Measurements from ENCODE around the gene DDAH1. TPM values are rescaled to one million over a fixed set of nuclear protein-coding genes. Genes with fewer than 3 reads are reported as not detected.

The DDAH1 gene
- total and polyA plus RNA-seq, 2 of the 8 experiments (the other 6 are each of a cell fraction or from before 2014, with no cell fraction given) = 22.8 to 54.5 TPM

- Histone ChIP-seq H3K18ac (ENCODE audit: extremely low read depth, low read length) (no peak overlapping the region), H4K91ac (replicated peaks; ENCODE audit: insufficient read length, low read length) (no peak overlapping the region), H3K23ac (ENCODE audit: insufficient read length) (no peak overlapping the region), H3K9me3 (ENCODE audit: insufficient read depth in 2 of 2, low read depth in 1 of 2, low read length in 1 of 2) (no peaks in the 10 kb centered on the region), H3K23me2 (ENCODE audit: low read depth, low read length) (no peaks in the 10 kb centered on the region), H3K14ac (ENCODE audit: insufficient read length) (no peak overlapping the region), H3K79me2 (ENCODE audit: control insufficient read depth in 1 of 2, insufficient read depth in 2 of 2, low read length in 2 of 2) (no peaks in the 10 kb centered on the region; a peak in 1 of 4 replicates), H4K20me1 (replicated peaks in 1 of 2; ENCODE audit: control insufficient read depth in 1 of 2, insufficient read depth in 2 of 2, low read length in 2 of 2) (no peaks in the 10 kb centered on the region), H2BK15ac (ENCODE audit: low read length) (no peak overlapping the region), H3K56ac (replicated peaks; ENCODE audit: insufficient read length, low read depth, low read length) (no peak overlapping the region), H3K4ac (replicated peaks; ENCODE audit: insufficient read length, low read depth, low read length) (no peak overlapping the region), H2BK120ac (replicated peaks; ENCODE audit: low read depth, low read length) (no peak overlapping the region), H3K27ac (ENCODE audit: low read depth, low read length) (no peak overlapping the region), H3K36me3 (ENCODE audit: control insufficient read depth in 2 of 4, insufficient read depth in 4 of 4, low read length in 3 of 4) (no peaks in the 10 kb centered on the region), H3K27me3 (replicated peaks in 1 of 4; ENCODE audit: control insufficient read depth in 3 of 4, extremely low read depth in 1 of 4, insufficient read depth in 3 of 4, low read length in 3 of 4) (no peaks in the 10 kb centered on the region), H3K9ac (replicated peaks in 1 of 4; ENCODE audit: extremely low read depth in 1 of 4, low read depth in 3 of 4, low read length in 3 of 4) (no peak overlapping the region), H2BK5ac (ENCODE audit: low read depth, low read length) (no peak overlapping the region), H2BK12ac (ENCODE audit: low read depth, low read length) (no peak overlapping the region), H2BK20ac (ENCODE audit: low read length) (no peak overlapping the region), H4K8ac (ENCODE audit: extremely low read depth, insufficient read depth, low read length) (no peak overlapping the region), H3K4me3 (ENCODE audit: extremely low read depth in 1 of 4, insufficient read depth in 2 of 4, low read depth in 3 of 4, low read length in 4 of 4) (no peak overlapping the region), H4K5ac (ENCODE audit: insufficient read length, low read depth, low read length) (no peak overlapping the region), H3K4me2 (ENCODE audit: insufficient read depth in 1 of 2, low read depth in 2 of 2, low read length in 2 of 2) (no peak overlapping the region), H2AK5ac (ENCODE audit: low read depth, low read length) (no peak overlapping the region), H2AFZ (ENCODE audit: low read length) (no peak overlapping the region), H3K4me1 (replicated peaks in 1 of 4; ENCODE audit: control insufficient read depth in 3 of 4, insufficient read depth in 4 of 4, low read length in 3 of 4) (peaks cover 0 to 10% (median 5%) of the 10 kb centered on the region in 4 experiments; a peak in 5 of 7 replicates), H3K79me1 (ENCODE audit: low read depth, low read length) (no peaks in the 10 kb centered on the region; the same call in 1 of the 2 replicates)
- POLR2A ChIA-PET (ENCODE audit: partially characterized antibody) = no interaction called here
- CTCF ChIA-PET (ENCODE audit: partially characterized antibody) = interaction anchor here (0.8 to 1.0 kb wide), 2 partner anchors 35 to 283 kb away, joined by 3 to 4 read pairs; no protein-coding TSS in a partner anchor
- DNase-seq (ENCODE audit: low read depth in 1 of 2, low spot score in 2 of 2) (no peak), FAIRE-seq (no peak)
- WGBS, 2 experiments (ENCODE audit: extremely low coverage in 1 of 2, insufficient coverage in 1 of 2, insufficient read length in 1 of 2, insufficient replicate concordance in 2 of 2, low coverage in 1 of 2, low lambda C conversion rate in 2 of 2, missing lambda C conversion rate in 1 of 2) = 89% methylated on average over 3 of the region's 3 CpGs; no CpG with 5 or more reads in 1 of the 2 experiments
- no peak for TF ChIP-seq CTCF (IDR thresholded peaks at IDR 0.05; ENCODE audit: control extremely low read depth in 1 of 3, insufficient read depth in 1 of 3, low read depth in 1 of 3, low read length in 3 of 3)
- no peak for TF ChIP-seq RNF2 (IDR thresholded peaks at IDR 0.05; ENCODE audit: borderline replicate concordance, low read depth, low read length, missing control alignments, poor library complexity, severe bottlenecking)
- TF ChIP-seq SP4 (IDR thresholded peaks at IDR 0.05; ENCODE audit: low read length) = no peak
- TF ChIP-seq TBP (IDR thresholded peaks at IDR 0.05; ENCODE audit: low read depth, low read length) = no peak
- no peak for TF ChIP-seq RFX5 (IDR thresholded peaks at IDR 0.05; ENCODE audit: borderline replicate concordance, low read depth, low read length)
- TF ChIP-seq JUND (IDR thresholded peaks at IDR 0.05; ENCODE audit: low read length) = no peak
- TF ChIP-seq MAFK (IDR thresholded peaks at IDR 0.05; ENCODE audit: low read depth, low read length) = no peak
- TF ChIP-seq HDAC2 (IDR thresholded peaks at IDR 0.05; ENCODE audit: borderline replicate concordance in 1 of 2, low read depth in 2 of 2, low read length in 2 of 2) = no peak
- TF ChIP-seq RAD21 (IDR thresholded peaks at IDR 0.05 in 1 of 2, conservative IDR thresholded peaks at IDR 0.05 in 1 of 2; ENCODE audit: low read depth in 2 of 2, low read length in 2 of 2) = no peak
- TF ChIP-seq EGR1 (IDR thresholded peaks at IDR 0.05; ENCODE audit: borderline replicate concordance, low read depth, low read length) = no peak
- no peak for TF ChIP-seq ASH2L (IDR thresholded peaks at IDR 0.05; ENCODE audit: low read length)
Measured at GRCh38 chr1:85409516-85409915, 55.4 kb downstream of the DDAH1 start.
